Measurements from ENCODE around the gene CCP110.

GRCh38 chr16:19524616-19525384 is 1.1 kb downstream of the CCP110 start:
- TF ChIP-seq POLR2AphosphoS5 (IDR thresholded peaks at IDR 0.05; ENCODE audit: borderline replicate concordance, low read depth, low read length) (no peak), EZH2 (IDR thresholded peaks at IDR 0.05) (no peak), FOXP2 (optimal IDR thresholded peaks at IDR 0.05; ENCODE audit: control extremely low read depth, extremely low read length, insufficient read depth) (no peak)
